HG03025 (cell line): Measurements from ENCODE around the gene CES5A.
"Not testable (repeated sequence)": the region's sequence is repeated elsewhere in the genome, so short reads cannot be mapped to it uniquely, and the experiment has no call there.

Experiments
- ATAC-seq: cut with Tn5 transposase; IDR thresholded peaks from one replicate; pipeline ENCODE4 v1.9.1; 2021; ENCODE audit warnings: mild to moderate bottlenecking, moderate library complexity; ENCODE audit not compliant: unreplicated experiment, low FRiP score

Gene CES5A

DNA sequence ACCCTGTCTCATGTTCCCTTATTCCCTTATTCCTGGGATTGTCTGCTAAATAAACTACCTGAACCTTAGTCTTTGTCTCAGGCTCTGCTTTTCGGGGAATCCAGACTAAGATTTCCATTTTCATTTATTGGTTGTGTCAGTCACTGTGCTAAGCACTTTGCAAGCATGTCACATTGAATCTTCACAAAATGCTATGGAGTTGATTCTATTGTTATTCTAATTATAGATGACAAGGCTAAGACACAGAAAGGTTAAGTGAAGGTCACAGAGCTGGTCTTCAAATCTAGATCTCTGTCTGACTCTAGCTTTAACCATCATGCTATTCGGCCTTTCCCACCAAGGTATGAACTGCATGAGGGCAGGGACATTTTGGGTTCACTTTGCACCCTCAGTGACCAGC, 13.4 kb upstream of the CES5A start:
- ATAC-seq: no peak

DNA sequence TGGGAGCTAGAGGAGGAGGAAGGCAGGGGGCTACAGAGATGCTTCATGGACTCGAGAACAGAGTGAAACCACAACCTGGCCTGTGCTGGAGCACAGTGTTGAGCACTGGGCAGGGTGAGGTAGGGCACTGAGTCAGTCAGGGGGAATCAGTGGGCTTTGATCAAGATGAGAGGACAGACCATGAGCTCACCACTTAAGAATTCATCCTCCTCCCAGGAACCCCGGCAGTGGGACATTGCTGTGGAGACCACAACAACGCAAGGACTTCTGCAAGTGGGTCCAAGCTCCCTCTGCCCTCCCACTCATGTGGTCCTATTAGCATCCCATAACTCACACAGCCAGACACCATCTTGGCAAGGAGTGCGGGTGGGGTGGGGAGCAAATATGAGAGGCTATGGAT, 1.7 kb upstream of the CES5A start:
- no peak for ATAC-seq

DNA sequence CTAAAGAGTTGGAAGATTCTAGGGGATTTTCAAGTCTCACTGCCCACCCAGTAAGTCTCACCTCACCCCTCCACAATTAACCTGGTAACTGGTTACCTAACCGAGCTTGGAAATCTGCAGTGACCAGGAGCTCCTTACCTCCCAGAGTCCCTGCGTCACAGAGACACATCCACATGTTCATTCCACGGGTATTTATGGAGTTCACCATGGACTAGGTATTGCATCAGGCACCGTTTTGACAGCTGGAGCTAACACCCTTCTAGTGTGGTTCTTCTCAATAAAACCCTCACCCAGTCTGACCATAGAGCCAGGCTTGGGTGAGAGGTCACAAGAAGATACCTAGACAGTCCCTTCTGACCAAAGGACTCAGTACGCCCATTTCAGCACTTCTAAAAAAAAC, 2.1 kb downstream of the CES5A start:
- ATAC-seq: no peak

DNA sequence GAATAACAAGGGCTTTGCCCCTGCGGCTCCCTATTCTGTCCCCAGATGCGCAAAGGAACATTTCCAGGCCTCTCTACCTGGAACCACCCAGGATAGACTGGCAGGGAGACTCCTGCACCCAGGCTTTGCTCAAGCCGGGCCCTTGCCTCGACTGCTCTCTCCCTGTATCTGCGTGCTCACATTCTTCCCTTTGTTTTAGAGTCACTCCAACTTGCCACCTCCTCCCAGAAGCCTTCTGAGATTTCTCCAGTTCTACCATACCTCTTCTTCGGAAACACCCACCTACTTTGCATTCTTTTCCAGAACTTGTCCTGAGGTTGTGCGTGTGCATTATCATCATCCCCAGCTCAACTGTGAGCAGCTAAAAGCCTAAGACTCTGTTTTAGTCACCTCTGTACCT, 3.0 kb downstream of the CES5A start:
- ATAC-seq: no peak

- no peak for ATAC-seq
Observed at GRCh38 chr16:55871411-55872038, 3.6 kb downstream of the CES5A start.

DNA sequence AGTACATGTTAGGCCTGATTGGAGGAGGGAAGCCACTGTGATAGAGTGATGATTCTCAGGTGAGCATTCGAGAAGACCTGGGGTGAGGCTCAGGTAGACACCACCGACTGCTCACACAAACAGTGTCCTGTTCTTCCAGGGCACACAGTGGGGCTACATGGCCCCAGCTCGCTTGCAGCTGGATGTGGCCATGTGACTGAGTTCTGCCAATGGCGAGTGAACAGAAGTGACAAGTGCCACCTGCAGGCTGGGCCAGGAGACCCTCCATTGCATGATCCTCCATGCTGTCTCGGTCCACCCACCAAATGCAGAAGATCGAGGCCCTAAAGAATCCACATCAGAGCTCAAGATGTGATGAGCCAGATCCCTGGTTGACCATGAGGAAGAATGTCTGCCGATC, 6.2 kb downstream of the CES5A start:
- no peak for ATAC-seq

DNA sequence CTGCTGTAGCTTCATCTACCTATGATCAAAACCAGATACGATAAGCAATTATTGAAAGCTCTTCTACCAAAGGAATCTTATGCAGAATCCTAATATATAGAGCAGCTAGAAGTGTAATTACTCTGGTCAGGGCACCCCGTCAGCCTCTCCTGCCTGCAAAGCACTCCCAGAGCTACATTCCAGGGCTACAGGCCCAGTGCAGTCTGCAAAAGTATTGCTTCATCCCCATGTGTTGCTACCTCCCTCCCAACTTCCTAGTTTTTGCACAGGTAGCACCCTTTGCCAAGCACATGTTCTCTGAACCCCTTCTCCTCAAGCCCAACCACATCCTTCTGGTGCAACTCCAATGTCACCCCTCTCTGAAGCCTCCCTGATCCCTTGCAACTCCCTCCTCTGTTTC, 7.0 kb downstream of the CES5A start:
- no peak for ATAC-seq

DNA sequence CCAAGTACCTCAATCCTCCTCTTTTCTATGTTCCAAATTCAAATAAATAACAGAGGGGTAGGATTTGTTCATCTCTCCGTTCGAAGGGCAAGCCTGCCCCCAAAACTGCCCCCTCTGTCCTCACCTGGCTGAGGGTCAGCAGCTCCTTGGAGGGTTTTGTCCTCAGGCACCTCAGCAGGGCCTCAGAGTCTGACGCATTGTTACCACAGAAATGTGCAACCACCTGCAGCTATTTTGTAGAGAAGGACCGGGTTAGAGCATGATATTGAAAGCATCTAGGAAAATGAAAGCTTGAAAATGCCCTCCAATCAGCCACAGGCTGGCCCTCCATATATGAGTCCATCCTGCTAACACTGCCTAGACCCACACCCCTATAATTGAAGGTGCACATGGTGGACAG, 13.9 kb downstream of the CES5A start:
- no peak for ATAC-seq

DNA sequence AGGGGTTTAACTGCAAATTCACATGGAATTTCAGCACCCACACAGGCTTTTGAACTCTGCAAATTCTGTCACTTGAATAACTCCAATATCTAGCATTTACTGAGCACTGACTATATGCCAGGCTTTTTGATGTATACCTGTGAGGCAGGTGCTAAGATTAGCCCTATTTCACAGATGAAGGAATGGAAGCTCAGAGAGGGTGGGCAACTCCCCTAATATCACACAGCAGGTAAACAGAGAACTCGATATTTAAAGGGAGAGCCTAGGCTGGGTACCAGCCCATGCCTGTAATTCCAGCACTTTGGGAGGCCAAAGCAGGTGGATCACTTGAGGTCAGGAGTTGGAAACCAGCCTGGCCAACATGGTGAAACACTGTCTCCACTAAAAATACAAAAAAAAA, 17.5 kb downstream of the CES5A start:
- not testable (repeated sequence) for ATAC-seq

DNA sequence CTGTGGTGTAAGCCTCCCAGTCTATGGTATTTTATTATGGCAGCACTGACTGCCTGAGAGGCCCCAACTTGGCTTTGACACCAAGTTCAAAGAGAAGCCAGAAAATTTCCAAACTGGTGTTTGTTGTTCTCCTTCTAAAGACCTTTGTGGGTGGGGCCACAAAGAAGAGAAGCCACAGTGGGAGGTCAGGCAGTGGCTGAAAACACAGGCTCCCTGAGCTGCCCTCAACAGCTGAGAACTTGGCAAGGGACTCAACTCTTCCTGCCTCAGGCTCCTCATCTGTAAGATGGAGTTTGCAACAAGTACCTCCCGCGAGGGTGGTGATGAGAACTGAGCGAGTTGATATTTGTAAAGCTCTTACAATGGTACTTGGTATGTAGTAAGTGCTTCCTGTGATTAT, 18.2 kb downstream of the CES5A start:
- ATAC-seq: no peak

DNA sequence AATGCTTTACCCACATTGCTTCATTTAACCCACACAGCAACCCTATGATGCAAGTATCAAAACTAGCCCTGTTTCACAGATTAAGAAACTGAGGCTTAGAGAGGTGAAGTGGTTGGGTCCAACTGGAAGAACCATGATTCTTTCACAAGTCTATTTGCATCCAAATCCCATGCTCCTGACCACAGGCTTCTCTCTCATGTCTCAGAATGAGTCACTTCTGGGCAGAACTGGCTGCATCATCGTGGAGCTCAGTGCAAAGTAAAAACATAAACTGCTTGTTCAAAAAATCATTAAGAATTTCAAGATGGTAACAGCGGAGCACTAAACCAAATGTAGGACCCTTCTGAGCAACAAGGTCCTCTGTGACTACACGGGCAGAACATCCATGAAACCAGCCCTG, 22.1 kb downstream of the CES5A start:
- no peak for ATAC-seq

GRCh38 chr16:55849536-55849935, 25.6 kb downstream of the CES5A start:
- ATAC-seq: no peak

GRCh38 chr16:55846598-55847346, 28.4 kb downstream of the CES5A start:
- ATAC-seq: no peak

DNA sequence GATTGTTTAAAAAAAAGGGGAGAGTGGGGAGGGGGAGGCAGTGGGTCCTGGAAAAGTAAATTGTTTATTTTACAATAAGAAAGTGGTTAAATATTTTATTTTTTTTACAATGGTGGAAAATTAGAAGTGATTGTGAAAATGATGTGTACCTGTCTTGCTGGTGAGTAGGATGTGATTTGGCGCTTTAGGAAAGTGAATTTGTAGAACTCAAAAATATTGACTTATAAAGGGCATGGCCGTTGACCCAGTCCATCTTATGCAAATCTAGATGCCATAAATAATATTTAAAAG, 32.1 kb downstream of the CES5A start:
- no peak for ATAC-seq

DNA sequence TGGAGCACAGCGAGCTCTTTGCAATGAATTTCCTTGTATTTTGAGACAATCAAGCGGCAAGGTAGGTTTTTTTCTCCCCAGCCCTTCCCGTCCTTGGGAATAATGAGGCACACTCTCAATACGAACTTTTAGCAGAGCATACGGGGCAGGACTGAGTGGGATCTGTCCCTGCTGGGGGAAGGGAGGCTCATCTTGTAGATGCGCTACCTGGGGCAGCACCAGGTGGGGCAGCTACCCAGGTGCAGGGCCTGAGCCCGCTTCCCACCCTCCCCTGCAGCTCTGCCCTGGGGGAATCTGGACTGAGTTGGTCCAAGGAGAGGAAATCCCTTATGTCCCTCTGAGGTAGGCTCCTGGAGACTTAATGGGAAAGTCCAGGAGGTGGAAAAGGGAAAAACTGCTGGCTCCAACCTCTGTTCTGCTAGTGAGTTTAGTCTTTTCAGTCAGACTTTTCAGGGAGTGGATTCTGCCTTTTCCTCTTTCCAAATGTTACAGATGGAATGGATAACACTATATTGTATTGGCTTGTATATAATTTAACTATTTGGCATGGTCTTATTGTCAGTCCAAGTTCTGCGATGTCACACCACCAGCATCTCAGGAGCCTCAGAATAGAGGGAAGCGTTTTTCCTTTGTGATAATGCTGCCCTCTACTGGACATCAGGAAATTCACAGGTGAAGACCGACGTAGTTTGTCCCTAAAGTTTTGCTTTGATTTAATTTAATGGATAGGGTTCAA, 32.6 kb downstream of the CES5A start:
- ATAC-seq: no peak

- no peak for ATAC-seq
Observed at GRCh38 chr16:55839115-55839514, 36.1 kb downstream of the CES5A start.

GRCh38 chr16:55836158-55836611, 39.0 kb downstream of the CES5A start:
- no peak for ATAC-seq

GRCh38 chr16:55835581-55835980, 39.6 kb downstream of the CES5A start:
- ATAC-seq: no peak

GRCh38 chr16:55835173-55835572, 40.0 kb downstream of the CES5A start:
- not testable (repeated sequence) for ATAC-seq

DNA sequence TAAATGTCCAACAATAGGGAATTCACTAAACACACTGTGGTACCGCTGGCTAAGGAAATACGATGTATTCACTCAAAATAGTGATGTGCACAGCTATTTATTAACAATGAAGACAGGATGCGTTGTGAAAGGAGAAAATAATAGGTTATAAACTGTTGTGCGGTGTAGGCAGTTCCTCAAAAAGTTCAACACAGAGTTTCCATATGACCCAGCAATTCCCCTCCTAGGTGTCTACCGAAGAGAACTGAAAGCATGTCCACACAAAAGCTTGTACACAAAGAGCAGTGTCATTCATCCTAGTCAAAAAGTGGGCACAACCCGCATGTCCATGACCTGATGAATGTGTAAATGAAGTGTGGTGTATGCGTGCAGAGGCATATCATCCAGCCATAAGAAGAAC, 41.1 kb downstream of the CES5A start:
- ATAC-seq: peak; percentile 63

DNA sequence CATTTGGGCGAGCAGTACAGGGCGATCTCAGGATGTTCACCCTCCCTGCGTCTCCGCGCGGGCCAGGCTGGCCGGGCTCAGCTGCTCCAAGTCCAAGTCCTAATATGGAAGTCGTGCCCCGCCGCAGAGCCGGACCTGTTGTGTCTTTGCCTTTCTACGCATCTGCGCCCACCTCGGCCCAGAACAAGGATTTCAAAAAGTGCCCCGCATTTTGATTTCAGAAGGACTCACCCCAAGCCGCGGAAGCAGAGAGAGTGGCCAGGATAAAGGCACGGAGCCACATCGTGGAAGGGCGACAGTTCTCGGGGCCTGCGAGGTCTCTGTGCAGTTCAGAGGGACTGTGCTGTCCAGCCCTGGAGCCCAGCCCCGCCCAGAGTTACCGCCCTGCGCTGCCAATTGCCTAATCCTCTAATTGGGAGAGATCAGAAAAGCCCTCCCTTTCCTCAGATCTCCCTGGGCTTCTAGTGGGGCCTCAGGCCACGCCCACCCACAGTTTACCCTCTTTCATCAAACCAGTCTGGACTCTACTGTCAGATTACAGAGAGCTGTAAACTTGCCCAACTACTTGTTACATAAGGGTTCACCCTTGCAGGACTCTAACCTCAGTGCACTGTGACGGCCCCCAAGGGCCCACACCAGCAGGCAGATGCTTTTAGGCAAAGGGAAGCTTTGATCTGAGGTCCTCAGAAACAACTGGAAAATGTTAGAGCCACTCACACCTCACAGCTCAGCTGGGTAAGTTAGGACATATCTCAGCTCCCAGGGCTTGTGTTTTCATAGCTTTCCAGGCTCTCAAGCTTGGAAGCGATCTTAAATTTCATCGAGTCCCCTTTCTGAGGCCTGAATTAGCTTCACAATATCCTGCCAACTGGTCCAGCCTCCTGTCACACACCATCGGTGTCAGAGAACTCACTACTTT, 42.1 kb downstream of the CES5A start, which contains the start of gene CES1:
Gene CES1, minus strand, starts transcription at position 324 of the 919 bp plus-strand sequence. Its CDS starts 41 bp downstream, at position 283.
- no peak for ATAC-seq
